Measurements from ENCODE around the gene TMEM120B. TPM values are rescaled to one million over a fixed set of nuclear protein-coding genes. Genes with fewer than 3 reads are reported as not detected.
"Not testable (repeated sequence)": the region's sequence is repeated elsewhere in the genome, so short reads cannot be mapped to it uniquely, and the experiment has no call there.

TMEM120B gene
- total RNA-seq, 1 donor from 2014 or later, result 10.3 TPM

GRCh38 chr12:121709478-121709961 is 3.0 kb upstream of the TMEM120B start:
- Mint-ChIP-seq H3K27me3 (ENCODE audit: unreplicated experiment) (peaks cover 8% of the 10 kb centered on the region), H3K9me3 (ENCODE audit: unreplicated experiment) (no peaks in the 10 kb centered on the region), H3K36me3 (ENCODE audit: low read depth, unreplicated experiment) (peaks cover 4% of the 10 kb centered on the region), H3K27ac (ENCODE audit: unreplicated experiment) (peak overlapping the region; percentile 85), H3K4me3 (ENCODE audit: unreplicated experiment) (no peak overlapping the region), H3K4me1 (ENCODE audit: unreplicated experiment) (peaks cover 23% of the 10 kb centered on the region)
- DNase-seq (ENCODE audit: low spot score), result no peak
- TF ChIP-seq, protein P1, sequence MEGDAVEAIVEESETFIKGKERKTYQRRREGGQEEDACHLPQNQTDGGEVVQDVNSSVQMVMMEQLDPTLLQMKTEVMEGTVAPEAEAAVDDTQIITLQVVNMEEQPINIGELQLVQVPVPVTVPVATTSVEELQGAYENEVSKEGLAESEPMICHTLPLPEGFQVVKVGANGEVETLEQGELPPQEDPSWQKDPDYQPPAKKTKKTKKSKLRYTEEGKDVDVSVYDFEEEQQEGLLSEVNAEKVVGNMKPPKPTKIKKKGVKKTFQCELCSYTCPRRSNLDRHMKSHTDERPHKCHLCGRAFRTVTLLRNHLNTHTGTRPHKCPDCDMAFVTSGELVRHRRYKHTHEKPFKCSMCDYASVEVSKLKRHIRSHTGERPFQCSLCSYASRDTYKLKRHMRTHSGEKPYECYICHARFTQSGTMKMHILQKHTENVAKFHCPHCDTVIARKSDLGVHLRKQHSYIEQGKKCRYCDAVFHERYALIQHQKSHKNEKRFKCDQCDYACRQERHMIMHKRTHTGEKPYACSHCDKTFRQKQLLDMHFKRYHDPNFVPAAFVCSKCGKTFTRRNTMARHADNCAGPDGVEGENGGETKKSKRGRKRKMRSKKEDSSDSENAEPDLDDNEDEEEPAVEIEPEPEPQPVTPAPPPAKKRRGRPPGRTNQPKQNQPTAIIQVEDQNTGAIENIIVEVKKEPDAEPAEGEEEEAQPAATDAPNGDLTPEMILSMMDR (IDR thresholded peaks at IDR 0.05; ENCODE audit: unreplicated experiment), result no peak

DNA sequence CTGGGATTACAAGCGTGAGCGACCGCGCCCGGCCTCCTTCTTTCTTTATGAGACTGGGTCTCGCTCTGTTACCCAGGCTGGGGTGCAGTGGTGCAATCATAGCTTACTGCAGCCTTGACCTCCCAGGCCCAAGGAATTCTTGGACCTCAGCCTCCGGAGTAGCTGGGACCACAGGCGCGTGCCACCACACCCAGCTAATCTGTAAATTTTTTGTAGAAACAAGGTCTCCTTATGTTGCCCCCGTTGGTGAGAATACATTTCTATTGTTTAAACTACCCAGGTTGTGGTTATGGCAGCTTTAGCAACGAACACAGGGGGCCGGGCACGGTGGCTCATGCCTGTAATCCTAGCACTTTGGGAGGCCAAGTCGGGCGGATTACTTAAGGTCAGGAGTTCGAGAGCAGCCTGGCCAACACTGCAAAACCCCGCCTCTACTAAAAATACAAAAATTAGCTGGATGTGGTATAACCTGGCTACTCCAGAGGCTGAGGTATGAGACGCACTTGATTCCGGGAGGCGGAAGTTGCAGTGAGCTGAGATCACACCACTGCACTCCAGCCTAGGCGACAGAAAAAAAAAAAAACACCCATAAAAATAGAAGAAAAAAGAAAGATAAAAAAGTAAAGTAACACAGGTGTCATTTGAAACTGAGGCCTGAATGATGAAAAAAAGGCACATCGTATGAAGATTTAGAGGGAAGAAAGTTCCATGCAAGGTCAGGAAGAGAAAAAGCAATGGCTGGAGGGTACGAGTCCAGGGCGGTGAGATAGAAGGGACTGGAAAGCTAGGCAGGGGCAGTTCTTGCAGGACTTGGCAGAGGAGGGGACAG is 977 bp upstream of the TMEM120B start:
- Mint-ChIP-seq H3K9me3 (ENCODE audit: unreplicated experiment) (no peaks in the 10 kb centered on the region), H3K36me3 (ENCODE audit: low read depth, unreplicated experiment) (peaks cover 4% of the 10 kb centered on the region), H3K27ac (ENCODE audit: unreplicated experiment) (peak overlapping the region; percentile 54), H3K27me3 (ENCODE audit: unreplicated experiment) (peaks cover 13% of the 10 kb centered on the region), H3K4me3 (ENCODE audit: unreplicated experiment) (peak overlapping the region; percentile 91), H3K4me1 (ENCODE audit: unreplicated experiment) (peaks cover 23% of the 10 kb centered on the region)
- DNase-seq (ENCODE audit: low spot score), result no peak
- TF ChIP-seq, protein P1 (IDR thresholded peaks at IDR 0.05; ENCODE audit: unreplicated experiment), result no peak

DNA sequence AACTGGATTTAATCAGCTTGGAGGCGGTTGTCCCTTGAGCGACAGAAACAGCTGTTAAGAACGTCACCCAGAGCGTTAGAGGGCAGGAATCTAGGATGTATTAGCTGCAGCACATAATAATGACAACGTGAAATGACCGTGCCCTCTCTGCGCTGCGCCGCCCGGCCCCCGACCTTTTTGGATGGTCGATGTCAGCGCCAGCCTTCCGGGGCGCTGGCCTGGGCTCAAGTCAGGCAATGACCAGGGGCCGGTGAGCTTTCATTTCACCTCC is 427 bp upstream of the TMEM120B start:
- TF ChIP-seq, protein P1 (IDR thresholded peaks at IDR 0.05; ENCODE audit: unreplicated experiment), result no peak
- H3K4me3 Mint-ChIP-seq (ENCODE audit: unreplicated experiment), result peak overlapping the region; percentile 91
- no peak for DNase-seq (ENCODE audit: low spot score)
- H3K27ac Mint-ChIP-seq (ENCODE audit: unreplicated experiment), result peak overlapping the region; percentile 94
- H3K27me3 Mint-ChIP-seq (ENCODE audit: unreplicated experiment), result peaks cover 13% of the 10 kb centered on the region
- peaks cover 26% of the 10 kb centered on the region for H3K4me1 Mint-ChIP-seq (ENCODE audit: unreplicated experiment)
- H3K9me3 Mint-ChIP-seq (ENCODE audit: unreplicated experiment), result no peaks in the 10 kb centered on the region
- H3K36me3 Mint-ChIP-seq (ENCODE audit: low read depth, unreplicated experiment), result peaks cover 4% of the 10 kb centered on the region

DNA sequence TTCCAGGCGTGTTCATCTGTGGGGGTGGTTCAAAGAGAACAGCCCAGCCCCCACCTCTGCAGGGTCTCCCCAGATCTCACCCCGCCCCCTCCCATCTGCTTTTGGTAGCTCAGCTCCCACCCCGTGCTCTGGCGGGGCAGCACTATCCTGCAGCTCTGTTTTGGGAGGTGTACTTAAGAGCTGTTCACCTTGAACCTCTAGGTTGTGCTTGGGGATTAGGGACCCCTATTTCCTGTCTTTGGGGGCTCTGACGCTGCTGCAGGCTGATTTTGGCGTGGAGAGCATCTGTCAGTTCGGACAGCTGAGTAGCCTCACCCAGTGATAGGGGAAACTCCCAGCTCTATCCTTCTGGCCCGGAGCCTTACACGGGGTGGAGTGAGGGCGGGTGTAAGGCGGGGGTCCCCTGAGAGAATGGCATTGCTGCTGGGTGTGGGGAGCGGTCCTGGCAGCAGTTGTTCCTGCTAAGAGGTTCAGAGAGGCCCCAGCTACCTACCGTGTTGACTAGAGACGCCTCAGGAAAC is 765 bp downstream of the TMEM120B start:
- Mint-ChIP-seq H3K27me3 (ENCODE audit: unreplicated experiment) (peaks cover 12% of the 10 kb centered on the region), H3K36me3 (ENCODE audit: low read depth, unreplicated experiment) (peaks cover 4% of the 10 kb centered on the region), H3K27ac (ENCODE audit: unreplicated experiment) (no peak overlapping the region), H3K4me3 (ENCODE audit: unreplicated experiment) (peak overlapping the region; percentile 90), H3K4me1 (ENCODE audit: unreplicated experiment) (peaks cover 30% of the 10 kb centered on the region), H3K9me3 (ENCODE audit: unreplicated experiment) (no peaks in the 10 kb centered on the region)
- DNase-seq (ENCODE audit: low spot score), result no peak
- TF ChIP-seq, protein P1 (IDR thresholded peaks at IDR 0.05; ENCODE audit: unreplicated experiment), result no peak

DNA sequence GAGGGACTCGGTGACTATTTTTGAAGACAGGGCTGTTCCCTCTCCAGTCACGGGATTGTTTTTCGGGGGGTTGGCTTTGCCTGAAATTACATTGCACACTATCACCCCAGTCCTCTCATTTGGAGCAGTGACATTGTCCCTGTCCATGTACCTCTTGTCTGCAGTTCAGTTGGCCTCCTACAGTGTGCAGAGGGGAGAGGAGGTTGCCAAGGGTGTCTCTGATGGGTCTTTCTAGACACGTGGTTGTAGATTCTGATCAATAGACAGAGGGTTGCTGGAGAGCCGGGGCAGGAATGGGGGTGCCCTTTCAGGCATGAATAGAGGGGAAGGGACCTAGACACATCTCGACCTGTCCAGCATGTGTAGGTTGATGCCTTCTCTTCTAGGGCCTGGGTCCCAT is 1.2 kb downstream of the TMEM120B start:
- H3K27me3 Mint-ChIP-seq (ENCODE audit: unreplicated experiment), result peaks cover 12% of the 10 kb centered on the region

DNA sequence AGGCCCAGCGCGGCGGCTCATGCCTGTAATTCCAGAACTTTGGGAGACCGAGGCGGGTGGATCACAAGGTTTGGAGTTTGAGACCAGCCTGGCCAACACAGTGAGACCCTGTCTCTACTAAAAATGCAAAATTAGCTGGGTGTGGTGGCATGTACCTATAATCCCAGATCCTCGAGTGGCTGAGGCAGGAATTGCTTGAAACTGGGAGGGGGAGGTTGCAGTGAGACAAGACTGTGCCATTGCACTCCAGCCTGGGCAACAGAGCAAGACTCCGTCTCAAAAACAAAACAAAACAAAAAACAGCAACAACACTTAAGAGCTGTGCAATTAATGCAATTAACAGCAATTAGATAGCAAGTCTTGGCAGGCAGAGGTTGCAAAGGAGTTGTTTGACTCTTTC is 2.5 kb downstream of the TMEM120B start:
- H3K27me3 Mint-ChIP-seq (ENCODE audit: unreplicated experiment), result peaks cover 12% of the 10 kb centered on the region
- not testable (repeated sequence) for H3K4me3 Mint-ChIP-seq (ENCODE audit: unreplicated experiment); DNase-seq (ENCODE audit: low spot score); H3K36me3 Mint-ChIP-seq (ENCODE audit: low read depth, unreplicated experiment); H3K27ac Mint-ChIP-seq (ENCODE audit: unreplicated experiment); H3K9me3 Mint-ChIP-seq (ENCODE audit: unreplicated experiment)
- H3K4me1 Mint-ChIP-seq (ENCODE audit: unreplicated experiment), result peaks cover 20% of the 10 kb centered on the region

More for the DNA sequence above, 1.2 kb downstream of the TMEM120B start:
- Mint-ChIP-seq H3K9me3 (ENCODE audit: unreplicated experiment) (no peaks in the 10 kb centered on the region), H3K4me1 (ENCODE audit: unreplicated experiment) (peaks cover 27% of the 10 kb centered on the region), H3K27ac (ENCODE audit: unreplicated experiment) (peak overlapping the region; percentile 48), H3K4me3 (ENCODE audit: unreplicated experiment) (peak overlapping the region; percentile 90), H3K36me3 (ENCODE audit: low read depth, unreplicated experiment) (peaks cover 4% of the 10 kb centered on the region)
- DNase-seq (ENCODE audit: low spot score), result no peak
- TF ChIP-seq, protein P1 (IDR thresholded peaks at IDR 0.05; ENCODE audit: unreplicated experiment), result no peak

Measured in endothelial cell (in vitro differentiated cells).